Measurements from ENCODE around the gene CACNB1.

CACNB1 gene

DNA sequence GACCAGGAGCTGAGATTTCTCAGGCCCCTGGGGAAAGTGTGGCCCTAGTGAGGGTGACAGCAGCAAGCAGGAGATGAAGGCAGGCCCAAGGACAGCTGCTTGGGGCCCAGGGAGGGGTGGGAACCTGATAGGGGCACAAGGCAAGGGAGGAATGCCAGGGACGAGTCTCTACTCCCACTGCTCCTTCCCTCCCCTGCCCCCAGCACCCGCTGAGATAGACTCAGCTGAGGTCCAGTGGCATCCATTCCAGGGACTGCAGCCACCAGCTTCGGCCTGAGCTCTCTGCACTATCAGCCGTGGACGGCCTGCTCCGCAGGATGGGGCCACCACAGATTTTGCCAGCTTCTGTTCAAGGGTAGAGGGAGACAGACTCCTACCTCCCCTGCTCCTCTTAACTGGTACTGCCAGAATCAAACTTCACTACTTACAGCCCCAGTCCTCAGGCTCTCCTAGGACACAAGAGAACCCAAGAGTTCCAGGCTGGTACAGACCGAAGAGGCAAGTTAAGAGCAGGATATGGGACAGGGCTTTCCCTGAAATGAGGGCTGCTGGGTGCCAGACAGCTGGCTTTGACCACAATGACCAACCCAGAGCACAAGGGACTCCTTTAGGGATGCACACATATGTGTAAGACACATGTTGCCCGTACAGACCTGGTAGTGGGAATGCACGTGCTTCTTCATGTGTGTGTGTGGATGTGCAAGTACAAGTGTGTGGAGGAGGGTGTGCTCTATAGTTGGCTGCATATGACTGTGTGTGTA lies 5.5 kb downstream of the CACNB1 start:
- TF ChIP-seq REST (IDR thresholded peaks at IDR 0.05; ENCODE audit: insufficient replicate concordance, low read depth) (no peak), CTCF (IDR thresholded peaks at IDR 0.05; ENCODE audit: insufficient read depth, low read length) (no peak), SPI1 (IDR thresholded peaks at IDR 0.05; ENCODE audit: borderline replicate concordance, low read depth) (no peak)
- DNase-seq (ENCODE audit: low read depth in 1 of 2, low spot score in 1 of 2) = no peak
- Histone ChIP-seq H3K27me3 (ENCODE audit: insufficient read depth, poor library complexity, severe bottlenecking) (peaks cover 11% of the 10 kb centered on the region), H3K27ac (replicated peaks) (no peak overlapping the region), H3K4me3 (replicated peaks; ENCODE audit: insufficient read depth, low read length) (no peak overlapping the region)

DNA sequence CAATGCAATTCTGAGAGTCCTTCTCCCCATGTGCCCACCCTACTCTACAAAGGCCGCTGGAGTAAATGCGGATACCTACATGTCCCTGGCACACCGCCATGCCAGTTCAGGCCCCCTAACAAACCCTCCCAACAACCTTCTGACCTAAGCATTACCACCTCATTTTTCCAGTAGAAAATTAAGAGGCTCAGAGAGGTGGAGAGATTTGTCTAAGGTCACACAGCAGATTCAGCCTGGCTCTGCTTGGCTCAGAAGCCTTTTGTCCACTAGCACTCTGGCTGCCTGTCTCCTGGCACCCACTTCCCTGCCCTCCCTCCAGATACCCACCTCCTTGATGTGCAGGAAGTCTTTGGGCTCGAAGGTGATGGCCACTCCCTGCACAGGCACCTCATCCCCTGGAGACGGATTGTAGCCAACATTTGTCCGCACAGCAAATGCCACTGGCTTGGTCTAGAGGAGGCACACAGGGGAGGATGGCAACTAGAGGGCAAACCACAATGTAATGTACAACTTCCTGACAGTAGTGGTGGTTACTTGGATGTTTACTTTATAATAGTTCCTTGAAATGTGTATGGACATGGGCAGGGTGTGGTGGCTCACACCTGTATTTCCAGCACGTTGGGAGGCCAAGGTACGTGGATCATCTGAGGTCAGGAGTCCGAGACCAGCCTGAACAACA lies 10.2 kb downstream of the CACNB1 start:
- DNase-seq (ENCODE audit: low read depth in 1 of 2, low spot score in 1 of 2) = no peak
- H3K27me3 ChIP-seq (ENCODE audit: insufficient read depth, poor library complexity, severe bottlenecking) = no peaks in the 10 kb centered on the region
- no peak overlapping the region for H3K4me3 ChIP-seq (replicated peaks; ENCODE audit: insufficient read depth, low read length)
- TF ChIP-seq REST (IDR thresholded peaks at IDR 0.05; ENCODE audit: insufficient replicate concordance, low read depth) = no peak
- no peak for TF ChIP-seq POLR2AphosphoS5 (IDR thresholded peaks at IDR 0.05; ENCODE audit: low read depth)
- TF ChIP-seq GABPA (IDR thresholded peaks at IDR 0.05; ENCODE audit: low read depth) = no peak
- H3K27ac ChIP-seq (replicated peaks) = no peak overlapping the region

DNA sequence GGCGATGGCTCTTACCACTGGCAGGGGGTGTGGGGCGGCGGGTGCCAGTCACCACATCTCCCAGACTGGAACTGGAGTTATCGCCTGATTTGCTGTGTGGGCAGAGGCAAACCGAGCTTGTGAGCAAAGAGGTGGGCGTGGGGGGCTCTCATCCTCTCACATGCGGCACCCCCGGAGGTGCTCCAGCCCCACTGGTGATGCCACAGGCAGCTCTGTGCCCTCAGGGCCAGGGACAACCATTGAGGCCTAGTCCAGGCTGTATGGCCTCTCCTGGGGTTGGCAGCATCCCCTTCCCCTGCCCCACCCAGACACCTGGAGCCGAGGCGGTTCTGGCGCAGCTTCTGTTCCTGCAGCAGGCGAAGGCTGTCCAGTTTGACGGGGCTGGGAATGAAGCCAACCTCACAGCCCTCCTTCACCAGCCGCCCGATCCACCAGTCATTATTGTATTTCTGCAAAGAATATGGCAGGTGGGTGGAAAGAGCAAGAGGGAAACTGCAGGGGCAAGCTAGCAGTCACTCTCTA lies 10.9 kb downstream of the CACNB1 start:
- no peak overlapping the region for H3K4me3 ChIP-seq (replicated peaks; ENCODE audit: insufficient read depth, low read length)
- TF ChIP-seq POLR2AphosphoS5 (IDR thresholded peaks at IDR 0.05; ENCODE audit: low read depth) = no peak
- no peak for TF ChIP-seq CTCF (IDR thresholded peaks at IDR 0.05; ENCODE audit: insufficient read depth, low read length)
- no peak for TF ChIP-seq SPI1 (IDR thresholded peaks at IDR 0.05; ENCODE audit: borderline replicate concordance, low read depth)
- TF ChIP-seq GABPA (IDR thresholded peaks at IDR 0.05; ENCODE audit: low read depth) = no peak
- no peak for TF ChIP-seq REST (IDR thresholded peaks at IDR 0.05; ENCODE audit: insufficient replicate concordance, low read depth)
- no peak for DNase-seq (ENCODE audit: low read depth in 1 of 2, low spot score in 1 of 2)
- H3K27me3 ChIP-seq (ENCODE audit: insufficient read depth, poor library complexity, severe bottlenecking) = no peaks in the 10 kb centered on the region
- no peak overlapping the region for H3K27ac ChIP-seq (replicated peaks)

All from HL-60 (cell line).